Left lung (tissue), 10 donors: ENCODE data around the gene UTP3. TPM values are rescaled to one million over a fixed set of nuclear protein-coding genes. Genes with fewer than 3 reads are reported as not detected.
"Not testable (repeated sequence)": the region's sequence is repeated elsewhere in the genome, so short reads cannot be mapped to it uniquely, and the experiment has no call there.

ENCODE experiments used
- ATAC-seq: fragments of 200-7000 bp; cut with Tn5 transposase; one replicate; pipeline ENCODE4 v1.9.1; 2020; ENCODE audit warnings: moderate library complexity
- DNase-seq, 4 donors: peaks; one replicate each; pipeline ENCODE4 v3.0.0-alpha.2; 2013 to 2020
- H3K27ac ChIP-seq, 2 donors: fragments of 200-600 bp; sonication (generic) in 1 of 2; one replicate each; pipeline versions ENCODE4 v1.5.0 to v1.8.0; 2020 to 2021
- H3K27me3 ChIP-seq, 2 donors: fragments of 200-600 bp; sonication (generic) in 1 of 2; one replicate each; pipeline versions ENCODE4 v1.5.0 to v1.8.0; 2020 to 2021
- H3K36me3 ChIP-seq, 2 donors: fragments of 200-600 bp; sonication (generic) in 1 of 2; one replicate each; pipeline versions ENCODE4 v1.5.0 to v1.8.0; 2020 to 2021
- H3K4me1 ChIP-seq, 2 donors: fragments of 200-600 bp; one replicate each; pipeline ENCODE4 v1.8.0; 2021
- H3K4me3 ChIP-seq, 2 donors: fragments of 200-600 bp; sonication (generic) in 1 of 2; one replicate each; pipeline versions ENCODE4 v1.5.0 to v1.8.0; 2020 to 2021; ENCODE audit warnings: mild to moderate bottlenecking in 1 of 2
- H3K9me3 ChIP-seq, 2 donors: fragments of 200-600 bp; sonication (generic) in 1 of 2; one replicate each; pipeline versions ENCODE4 v1.5.0 to v1.8.0; 2020 to 2021
- CTCF ChIP-seq, 2 donors: fragments of 200-600 bp; sonication (generic) in 1 of 2; IDR thresholded peaks; one replicate each; pipeline versions ENCODE4 v1.5.0 to v1.8.0; 2021; ENCODE audit warnings: antibody characterized with exemption in 2 of 2
- intact Hi-C, 2 donors: fragments of 100-400 bp; cut with DNase I; formaldehyde crosslinking; loops; one replicate each; pipeline versions ENCODE4 v1.11.2 to v1.14.2; 2022
- polyA plus RNA-seq, 6 donors: library from polyadenylated mRNA; unstranded; fragments of 120-200 nt; gene quantifications; one replicate each; pipeline ENCODE4 v1.2.1, GENCODE V29; 2013; ENCODE audit not compliant: insufficient read length in 6 of 6
- total RNA-seq, 2 donors: library from RNA; stranded (reverse); fragmentation: NEBNext Ultra II Directional; extraction: Animal tissue kit (Norgen Biotek cat#: 25700); gene quantifications; one replicate each; pipeline ENCODE4 v1.2.1, GENCODE V29; 2021
- donor health status: DM: no; HTN: yes; CAD: no.
- donor health status: DM: no; HTN: no; CAD: no.

UTP3 gene
- total and polyA plus RNA-seq, 8 donors: 21.5 to 36.6 (median 33.8) TPM

GRCh38 chr4:70654605-70655011 is 33.7 kb upstream of the UTP3 start:
- ATAC-seq (no peak), DNase-seq (no peak)
- intact Hi-C loops: no loop called here
- H3K27ac ChIP-seq: no peak overlapping the region
- no peaks in the 10 kb centered on the region for H3K27me3 ChIP-seq
- H3K9me3 ChIP-seq: no peaks in the 10 kb centered on the region
- TF ChIP-seq CTCF (IDR thresholded peaks at IDR 0.05): no peak
- no peak overlapping the region for H3K4me3 ChIP-seq
- H3K4me1 ChIP-seq: peaks cover 0 to 7% of the 10 kb centered on the region in 2 donors
- H3K36me3 ChIP-seq: no peaks in the 10 kb centered on the region

GRCh38 chr4:70657326-70657725 is 31.0 kb upstream of the UTP3 start:
- peaks cover 0 to 7% of the 10 kb centered on the region in 2 donors for H3K4me1 ChIP-seq
- H3K27me3 ChIP-seq: no peaks in the 10 kb centered on the region
- no peak overlapping the region for H3K27ac ChIP-seq
- no peak overlapping the region for H3K4me3 ChIP-seq
- no peaks in the 10 kb centered on the region for H3K9me3 ChIP-seq
- TF ChIP-seq CTCF (IDR thresholded peaks at IDR 0.05): no peak
- ATAC-seq (no peak), DNase-seq (no peak)
- intact Hi-C loops: no loop called here
- no peaks in the 10 kb centered on the region for H3K36me3 ChIP-seq

- ATAC-seq: no peak
- TF ChIP-seq CTCF (IDR thresholded peaks at IDR 0.05): no peak
Observed at GRCh38 chr4:70658418-70658817, 29.9 kb upstream of the UTP3 start.

GRCh38 chr4:70660106-70660505 is 28.2 kb upstream of the UTP3 start:
- Histone ChIP-seq H3K36me3 (no peaks in the 10 kb centered on the region), H3K4me1 (peaks cover 0 to 7% of the 10 kb centered on the region in 2 donors), H3K4me3 (no peak overlapping the region), H3K9me3 (no peaks in the 10 kb centered on the region), H3K27me3 (no peaks in the 10 kb centered on the region), H3K27ac (no peak overlapping the region)
- no peak for TF ChIP-seq CTCF (IDR thresholded peaks at IDR 0.05)
- no peak for DNase-seq
- intact Hi-C loops: no loop called here
- ATAC-seq: no peak

More at GRCh38 chr4:70658418-70658817, 29.9 kb upstream of the UTP3 start:
- intact Hi-C loops: no loop called here
- no peak overlapping the region for H3K4me3 ChIP-seq
- H3K36me3 ChIP-seq: no peaks in the 10 kb centered on the region
- H3K27ac ChIP-seq: no peak overlapping the region
- no peaks in the 10 kb centered on the region for H3K27me3 ChIP-seq
- no peaks in the 10 kb centered on the region for H3K9me3 ChIP-seq
- no peak for DNase-seq
- peaks cover 0 to 7% of the 10 kb centered on the region in 2 donors for H3K4me1 ChIP-seq

GRCh38 chr4:70661309-70661922 is 26.9 kb upstream of the UTP3 start:
- H3K9me3 ChIP-seq, H3K4me3 ChIP-seq, intact Hi-C loops, H3K36me3 ChIP-seq, H3K4me1 ChIP-seq, H3K27me3 ChIP-seq, DNase-seq, ATAC-seq, H3K27ac ChIP-seq: not testable (repeated sequence)

- Histone ChIP-seq H3K27ac (peak within 1 kb of the TSS in 1 of 2 donors; percentile 16), H3K4me1 (no peaks in the 10 kb centered on the region), H3K4me3 (no peak within 1 kb of the TSS), H3K9me3 (no peaks in the 10 kb centered on the region), H3K27me3 (no peaks in the 10 kb centered on the region), H3K36me3 (no peaks in the 10 kb centered on the region)
- TF ChIP-seq CTCF (IDR thresholded peaks at IDR 0.05): no peak
- ATAC-seq (peak; percentile 17), DNase-seq (no peak)
- intact Hi-C loops: no loop called here
Observed at GRCh38 chr4:70666369-70666768, 22.0 kb upstream of the UTP3 start, which contains the start of gene JCHAIN. Gene JCHAIN (minus strand): TSS chr4:70666508. CDS start chr4:70666490, 18 bp downstream.
